Medulla oblongata (tissue), 1 donor: ENCODE measurements around the gene LMCD1.

Experiments
- DNase-seq: peaks from one replicate; pipeline ENCODE4 v3.0.0-alpha.2; 2015; ENCODE audit errors: extremely low spot score

The LMCD1 gene

DNA sequence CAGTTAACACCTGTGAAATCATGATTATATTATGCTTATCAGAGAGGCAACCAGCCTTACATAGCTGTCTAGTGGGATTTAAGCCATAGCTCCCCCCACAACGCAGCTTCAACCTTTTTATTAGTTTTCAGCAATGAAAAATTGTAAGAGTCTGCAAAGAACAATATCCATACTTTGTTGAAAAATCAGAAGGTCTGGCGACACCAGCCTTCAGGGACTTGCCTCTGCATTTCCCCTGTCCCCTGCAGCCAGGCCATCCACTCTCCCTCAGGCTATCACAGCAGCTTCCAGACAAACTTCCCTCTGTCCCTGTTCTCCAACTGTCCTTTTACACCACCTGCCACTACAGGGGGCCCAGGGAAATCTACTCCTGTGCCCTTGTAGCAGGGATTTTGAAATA is 83.0 kb downstream of the LMCD1 start:
- no peak for DNase-seq

DNA sequence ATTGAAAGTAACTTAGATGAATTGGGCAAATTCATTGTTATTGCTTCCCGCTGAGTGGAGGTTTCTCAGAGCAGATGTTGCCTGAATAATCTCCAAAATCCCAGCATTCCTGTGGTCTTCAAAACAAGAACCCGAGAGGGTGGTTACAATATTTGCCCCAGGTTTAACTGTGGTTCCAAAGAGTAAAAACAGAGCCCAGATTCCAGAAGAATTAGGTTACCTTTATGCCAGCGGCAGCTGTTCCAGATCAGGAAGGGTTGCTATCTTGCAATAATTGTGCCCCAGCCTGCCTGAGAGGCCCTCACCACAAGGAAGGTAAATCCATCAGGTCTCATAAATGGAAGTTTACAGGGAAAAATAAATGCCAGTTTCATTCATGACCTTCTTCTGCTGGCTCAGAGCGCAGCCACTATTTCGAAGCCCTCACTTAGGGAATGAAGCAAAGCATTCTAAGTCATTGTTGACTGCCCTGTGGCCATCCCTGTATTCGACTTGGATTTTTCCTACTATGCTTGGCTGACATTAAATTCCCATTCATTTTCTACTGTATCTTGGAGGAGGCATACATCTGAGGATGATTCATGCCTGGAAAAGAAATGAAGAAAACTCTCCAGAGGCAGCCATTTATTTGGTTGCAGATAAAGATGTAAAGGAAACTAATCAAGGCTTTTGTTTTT is 88.4 kb downstream of the LMCD1 start:
- DNase-seq = no peak

DNA sequence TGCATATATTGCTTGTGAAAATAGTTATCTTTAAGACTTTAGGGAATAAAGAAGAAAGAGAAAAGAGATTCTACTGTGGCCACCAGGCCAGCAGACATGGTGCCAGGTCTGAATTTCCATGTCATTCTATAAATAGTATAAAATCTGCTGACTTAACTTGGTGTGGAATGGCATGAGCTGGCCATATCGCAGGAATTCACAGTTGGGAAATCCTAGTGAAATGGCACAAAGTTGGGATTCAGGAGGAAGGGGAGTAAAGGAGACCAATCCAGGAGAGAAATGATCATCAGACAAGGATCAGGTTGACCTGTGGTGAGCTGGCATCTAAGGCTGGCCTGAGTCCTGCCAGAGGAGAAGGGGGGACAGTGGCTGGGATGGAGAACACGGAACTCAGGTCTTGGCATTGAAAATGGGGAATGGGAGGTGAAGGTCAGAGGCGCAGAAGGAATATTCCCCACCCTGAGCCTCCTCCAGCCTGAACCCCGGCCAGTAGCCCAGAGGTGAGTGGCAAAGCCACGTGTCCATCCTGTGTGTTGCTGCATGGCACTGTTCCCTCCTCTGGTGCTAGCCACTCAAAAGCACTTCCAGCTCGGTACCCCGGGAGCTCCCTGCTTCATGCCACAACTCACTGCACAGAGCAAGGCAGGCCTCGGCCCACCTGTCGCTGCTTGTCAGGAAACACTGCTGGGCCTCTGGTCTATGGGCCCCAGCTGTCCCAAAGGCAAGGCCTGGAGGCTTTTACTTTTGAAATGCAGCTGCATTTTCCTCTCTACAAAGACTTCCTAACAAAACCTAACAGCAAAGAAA is 91.6 kb downstream of the LMCD1 start:
- no peak for DNase-seq

DNA sequence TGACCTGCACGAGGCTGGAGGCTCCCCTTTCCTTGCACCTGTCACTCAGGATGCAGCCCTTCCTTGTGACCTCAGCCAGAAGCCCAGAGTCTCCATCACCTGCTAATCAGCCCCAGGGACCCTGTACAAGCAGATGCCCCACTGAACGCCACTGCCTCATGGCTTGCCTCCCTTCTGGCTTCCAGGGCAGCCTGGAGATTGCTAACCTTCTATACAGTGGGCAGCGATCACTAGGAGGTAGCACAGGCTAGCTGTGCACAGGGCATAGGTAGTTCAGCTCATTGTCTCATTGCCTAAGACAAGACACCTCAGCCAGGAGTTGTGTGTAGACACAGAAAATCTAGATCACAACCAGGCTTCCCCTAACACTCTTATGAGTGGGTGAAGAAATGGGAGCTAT is 93.6 kb downstream of the LMCD1 start:
- no peak for DNase-seq

DNA sequence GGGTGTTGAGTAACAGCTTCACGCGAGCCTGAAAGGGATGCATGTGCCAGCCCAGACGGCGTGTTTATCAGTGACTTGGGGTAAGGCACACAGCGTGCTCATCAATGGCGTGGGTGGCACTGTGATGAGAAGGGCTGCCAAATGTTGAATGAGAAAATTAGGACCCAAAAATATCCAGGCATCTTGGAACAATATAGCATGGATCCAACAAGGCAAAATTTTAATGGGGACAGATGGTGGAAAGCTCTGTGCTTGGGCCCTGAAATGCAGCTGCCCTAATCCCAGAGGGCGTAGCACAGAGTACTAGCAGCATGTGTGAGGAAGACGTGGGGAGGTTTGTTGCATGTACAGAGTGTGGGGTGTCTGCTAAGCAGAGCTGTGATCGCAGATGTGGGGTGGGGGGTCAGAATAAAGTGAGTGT is 94.1 kb downstream of the LMCD1 start:
- DNase-seq = no peak

DNA sequence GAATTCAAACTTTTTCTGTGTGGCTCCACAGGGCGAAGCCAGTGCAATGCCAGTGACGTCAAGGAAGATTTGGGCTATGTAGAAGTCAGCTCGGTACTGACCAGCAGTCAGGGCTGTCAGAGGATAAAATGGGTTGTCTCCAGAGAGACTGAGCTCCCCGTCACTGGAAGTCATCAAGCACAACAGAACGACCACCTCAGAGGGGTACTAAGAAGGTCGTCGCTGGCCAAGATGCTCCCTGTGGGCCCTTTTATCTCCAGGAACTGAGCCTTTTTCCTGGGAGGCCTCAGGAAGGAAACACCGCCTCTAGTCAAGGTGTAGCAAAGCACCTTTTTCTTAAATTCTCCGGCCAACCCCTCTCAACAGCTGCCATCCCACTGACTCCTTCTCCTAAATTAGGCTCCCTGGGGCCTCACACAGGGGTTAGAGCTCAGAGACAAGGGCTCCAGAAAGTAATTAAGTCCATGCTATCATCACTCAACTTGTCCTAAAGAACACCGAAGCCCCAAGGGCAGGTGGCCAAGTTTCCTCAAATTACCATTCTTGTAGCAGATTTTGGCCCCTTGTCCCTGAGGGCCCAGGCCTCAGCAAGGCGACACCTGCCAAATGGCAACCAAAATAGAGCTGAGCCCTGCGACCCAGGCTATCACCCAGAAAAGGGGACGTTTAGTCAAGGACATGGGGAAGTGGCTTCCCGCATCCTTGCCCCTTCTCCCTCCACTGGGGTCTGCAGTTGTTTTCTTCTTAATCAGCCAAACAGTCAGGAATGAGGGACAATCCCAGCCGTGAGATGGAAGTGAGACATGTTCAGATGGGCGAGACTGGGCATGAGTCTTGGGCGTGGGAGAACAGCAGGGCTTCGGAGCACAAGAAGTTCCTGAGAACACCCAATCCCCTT is 94.9 kb downstream of the LMCD1 start:
- no peak for DNase-seq

DNA sequence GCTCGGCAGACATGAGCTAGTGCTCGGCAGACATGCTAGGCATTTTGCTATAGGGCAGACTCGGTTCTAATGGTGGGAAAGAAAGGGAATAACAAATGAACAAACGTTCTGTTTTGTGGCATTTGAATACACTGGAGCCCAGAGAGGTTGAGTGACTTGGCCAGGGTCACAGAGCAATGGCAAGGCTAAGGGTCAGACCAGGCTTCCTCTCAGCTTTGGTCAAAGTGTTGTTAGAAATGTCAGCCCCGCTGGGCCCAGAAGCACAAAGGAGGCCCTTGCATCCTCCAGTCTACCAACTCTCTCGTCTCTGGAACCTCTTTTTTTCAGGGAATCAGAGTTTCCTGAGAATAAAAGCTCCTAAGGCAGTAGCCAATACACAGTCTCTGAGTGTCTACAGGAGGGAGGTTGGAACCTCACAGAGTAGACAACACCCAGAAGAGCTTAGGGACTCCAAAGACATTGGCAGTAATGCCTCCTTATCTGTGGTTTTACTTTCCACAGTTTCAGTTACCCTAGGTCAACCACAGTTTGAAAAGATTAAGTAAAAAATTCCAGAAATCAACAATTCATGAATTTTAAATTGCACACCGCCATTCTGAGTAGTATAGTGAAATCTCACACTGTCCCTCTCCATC is 95.7 kb downstream of the LMCD1 start:
- no peak for DNase-seq

DNA sequence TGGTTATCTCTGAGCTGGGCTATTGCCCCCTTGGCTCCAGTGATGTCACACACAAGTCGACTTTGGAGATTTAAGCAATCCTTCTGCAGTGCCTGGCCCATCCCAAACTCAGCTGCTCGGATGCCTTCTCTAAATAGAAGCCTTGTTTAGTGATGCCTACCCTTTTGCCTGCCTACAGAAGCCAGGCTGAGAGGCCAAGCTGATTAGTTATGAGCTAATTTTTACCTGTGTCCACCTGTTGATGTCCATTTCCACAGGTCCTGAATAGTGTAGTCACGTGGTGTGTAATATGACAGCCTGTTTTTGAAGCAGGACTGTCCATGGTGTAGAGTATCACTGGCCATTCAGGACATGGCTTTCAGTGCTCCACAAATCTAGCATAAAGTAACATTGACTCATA is 97.5 kb downstream of the LMCD1 start:
- DNase-seq = no peak

DNA sequence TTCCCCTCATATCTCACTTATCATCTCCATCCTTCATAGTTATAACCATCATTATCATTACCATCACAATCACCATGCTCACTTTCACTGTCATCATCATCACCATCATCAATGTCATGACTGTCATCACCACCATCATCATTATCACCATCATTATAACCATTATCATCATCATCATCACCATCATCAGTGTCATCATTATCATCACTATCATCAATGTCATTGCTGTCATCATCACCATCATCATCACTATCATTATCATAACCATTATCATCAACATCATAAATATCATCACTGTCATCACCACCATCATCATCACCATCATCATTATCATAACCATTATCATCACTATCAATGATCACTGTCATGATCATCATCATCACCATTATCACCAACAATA is 98.8 kb downstream of the LMCD1 start:
- DNase-seq = no peak

DNA sequence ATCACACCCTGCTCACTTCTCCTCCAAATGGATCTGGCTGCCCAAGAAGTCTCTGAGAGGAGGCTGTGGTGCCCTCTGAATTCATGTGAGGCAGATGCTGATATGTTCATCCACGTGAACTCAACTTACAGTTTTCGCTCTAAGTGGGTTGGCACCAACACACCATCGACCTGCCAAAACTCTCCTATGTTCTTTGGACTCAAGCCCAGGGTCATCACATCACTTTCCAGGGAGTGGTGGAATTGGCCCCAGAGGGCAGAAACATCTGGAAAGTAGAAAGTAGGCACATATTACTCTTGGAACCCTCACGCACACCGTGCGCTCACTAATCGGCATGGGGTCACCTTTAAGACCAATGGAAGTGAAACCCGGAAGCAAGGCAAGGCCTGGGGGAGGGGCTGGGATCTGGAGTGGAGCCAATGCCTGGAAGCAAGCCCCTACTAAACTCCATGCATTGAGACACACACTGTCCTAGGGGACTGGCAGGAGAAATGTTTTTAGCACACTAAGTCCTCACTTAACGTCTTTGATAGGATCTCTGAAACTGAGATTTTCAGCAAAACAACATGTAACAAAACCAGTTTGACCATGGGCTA is 101.6 kb downstream of the LMCD1 start:
- no peak for DNase-seq

DNA sequence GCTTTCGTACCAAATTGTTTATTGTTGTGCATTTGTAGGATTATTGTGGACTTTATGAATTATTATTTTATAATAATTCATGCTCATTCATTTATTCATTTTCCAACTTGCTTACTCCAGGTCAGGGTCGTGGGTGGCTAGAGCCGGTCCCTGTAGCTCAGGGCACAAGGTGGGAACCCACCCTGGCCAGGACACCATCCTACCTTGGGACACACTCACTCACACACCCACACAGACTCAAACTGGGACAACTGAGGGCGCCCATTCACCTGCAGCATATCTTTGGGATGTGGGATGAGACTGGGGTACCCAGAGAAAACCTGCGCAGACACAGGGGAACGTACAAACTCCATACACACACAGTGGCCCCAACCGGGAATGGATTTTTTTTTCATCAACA is 102.4 kb downstream of the LMCD1 start:
- no peak for DNase-seq

DNA sequence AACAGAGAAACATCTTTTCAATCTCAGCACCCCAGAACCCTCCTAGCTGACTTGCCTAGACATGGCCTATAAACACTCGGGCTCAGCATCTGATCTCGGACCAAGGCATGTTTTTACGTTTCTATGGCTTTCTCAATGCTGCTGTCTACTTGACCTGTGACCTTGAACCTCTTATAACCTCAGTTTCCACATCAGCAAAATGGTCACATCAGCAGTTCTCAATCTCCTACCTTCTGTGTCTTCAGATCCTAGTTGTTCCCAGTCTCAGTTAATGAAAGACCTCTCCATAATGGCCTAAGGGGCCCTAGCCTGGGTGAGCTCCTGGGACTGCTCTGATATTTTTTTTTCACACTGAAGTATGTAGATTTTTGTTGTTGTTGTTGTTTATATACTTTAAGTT is 103.4 kb downstream of the LMCD1 start:
- DNase-seq = no peak

DNA sequence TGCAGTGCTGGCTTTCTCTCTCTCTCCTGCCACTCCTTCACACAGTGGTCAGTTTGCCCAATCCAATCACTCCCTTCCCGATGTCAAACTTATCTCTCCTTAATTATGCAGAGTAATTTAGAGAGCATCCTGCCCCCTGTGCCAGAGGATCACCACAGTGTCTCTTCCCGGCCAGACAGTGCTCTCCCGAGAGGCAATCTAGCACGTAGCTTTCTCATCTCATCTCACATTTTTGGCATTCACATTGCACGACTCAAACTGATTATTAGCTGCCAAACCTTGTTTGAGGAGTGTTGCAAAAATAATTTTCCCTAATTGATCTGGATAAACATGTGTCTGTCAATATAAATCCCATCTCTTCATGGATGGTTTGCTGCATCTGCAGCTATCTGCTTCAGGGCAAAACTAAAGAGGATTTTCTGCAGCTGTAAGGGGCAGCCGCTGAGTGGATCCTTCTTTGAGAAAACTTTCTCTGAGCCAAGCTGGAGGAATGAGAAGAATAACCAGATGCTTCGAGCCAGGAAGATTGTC is 105.1 kb downstream of the LMCD1 start:
- no peak for DNase-seq

DNA sequence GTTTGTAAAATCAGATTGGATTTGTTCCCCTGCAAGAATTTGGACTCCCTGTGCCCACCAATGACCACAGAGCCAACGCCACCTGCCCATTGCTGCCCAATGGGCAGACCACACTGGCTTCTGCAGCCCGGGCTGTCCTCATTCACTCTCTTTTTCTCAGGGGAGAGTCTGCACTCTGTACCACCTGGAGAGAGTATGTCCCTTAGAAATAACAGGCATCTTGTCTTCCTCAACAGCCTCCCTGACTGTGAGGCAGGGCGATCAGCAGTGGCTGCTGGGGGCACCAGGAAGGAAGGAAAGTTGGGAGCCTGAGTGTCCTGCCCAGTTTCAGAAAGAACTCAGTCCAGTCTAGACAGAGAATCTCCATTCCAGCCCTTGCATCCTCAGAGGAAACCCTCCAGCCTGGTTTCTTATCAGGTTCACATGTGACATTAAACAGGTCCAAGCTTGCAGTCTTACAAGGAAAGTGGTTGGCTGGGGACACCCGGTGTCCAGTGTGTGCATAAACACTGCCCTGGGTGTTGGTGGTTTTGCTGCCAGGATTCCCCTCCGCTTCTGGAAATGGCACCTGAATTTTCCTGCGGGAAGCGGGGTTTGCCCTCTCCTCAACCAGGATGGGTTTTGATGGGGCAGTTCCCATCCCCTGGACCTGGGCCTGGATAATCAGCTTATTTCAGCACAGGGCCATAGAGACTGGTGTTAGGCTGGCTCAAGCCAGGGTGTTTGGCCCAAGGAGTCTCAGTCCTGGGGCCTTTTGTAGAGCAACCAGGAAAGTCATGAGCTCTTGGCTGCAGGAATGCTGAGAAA is 105.8 kb downstream of the LMCD1 start:
- peak; percentile 84 for DNase-seq

DNA sequence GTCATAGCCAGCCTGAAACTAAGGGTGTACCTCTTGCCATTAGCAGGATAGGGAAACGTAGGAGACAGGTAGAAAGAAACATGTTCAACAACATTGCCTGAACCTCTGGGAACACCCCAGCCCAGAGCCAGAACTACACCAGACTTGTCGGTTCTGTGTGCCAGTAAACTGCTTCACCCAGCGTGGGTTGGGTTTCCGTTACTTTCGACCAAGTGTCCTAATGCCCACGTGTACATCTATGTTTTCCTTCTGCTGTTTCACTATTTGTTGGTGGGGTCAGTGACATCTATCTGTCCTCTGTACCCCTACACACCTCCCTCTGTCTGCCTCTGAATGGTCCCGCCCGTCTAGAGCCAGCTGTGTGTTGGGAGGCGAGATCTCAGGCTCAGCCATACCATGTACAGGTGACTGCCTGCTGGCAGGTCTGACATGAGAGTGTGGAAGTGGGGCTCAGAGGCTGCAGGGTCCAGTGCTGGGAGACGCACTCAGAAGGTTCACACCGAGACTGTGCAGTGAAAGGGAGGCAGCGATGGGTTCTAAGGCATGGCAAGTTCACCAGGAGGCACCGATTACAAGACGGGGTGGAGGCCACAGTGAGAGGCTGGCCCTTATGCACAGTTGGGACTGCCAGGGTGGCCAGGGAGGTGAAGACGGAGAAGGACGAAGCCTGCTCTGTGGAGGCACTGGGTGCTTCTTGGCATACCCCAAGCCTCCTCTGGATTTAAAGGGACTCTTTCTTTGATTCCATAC is 106.6 kb downstream of the LMCD1 start:
- no peak for DNase-seq

DNA sequence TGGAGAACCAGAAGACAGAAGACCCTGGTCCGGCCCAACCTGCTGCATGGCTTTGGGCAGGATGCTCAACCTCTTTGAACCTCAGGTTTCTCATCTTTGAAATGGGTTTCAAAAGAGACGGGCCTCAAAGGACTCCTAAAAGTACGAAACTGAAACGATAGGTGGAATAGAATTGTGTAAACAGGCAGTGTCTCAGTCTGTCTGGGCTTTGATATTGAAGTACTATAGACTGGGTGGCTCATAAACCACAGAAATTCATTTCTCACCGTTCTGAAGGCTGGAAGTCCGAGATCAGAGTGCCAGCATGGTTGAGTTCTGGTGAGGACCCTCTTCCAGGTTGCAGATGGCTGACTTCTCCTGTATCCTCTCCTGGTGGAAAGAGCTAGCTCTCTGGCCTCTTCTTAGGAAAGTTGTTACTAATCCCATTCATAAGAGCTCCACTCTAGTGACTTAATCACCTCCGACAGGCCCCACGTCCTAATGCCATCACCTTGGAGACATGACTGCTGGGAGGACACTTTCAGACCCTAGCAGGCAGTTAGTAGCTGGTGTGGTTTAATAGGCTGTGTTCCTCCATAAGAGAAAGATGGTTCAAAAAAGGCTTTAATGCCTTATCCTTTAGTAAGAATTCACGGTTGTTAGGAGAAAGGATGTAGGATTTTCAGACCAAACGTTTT is 107.3 kb downstream of the LMCD1 start:
- no peak for DNase-seq

DNA sequence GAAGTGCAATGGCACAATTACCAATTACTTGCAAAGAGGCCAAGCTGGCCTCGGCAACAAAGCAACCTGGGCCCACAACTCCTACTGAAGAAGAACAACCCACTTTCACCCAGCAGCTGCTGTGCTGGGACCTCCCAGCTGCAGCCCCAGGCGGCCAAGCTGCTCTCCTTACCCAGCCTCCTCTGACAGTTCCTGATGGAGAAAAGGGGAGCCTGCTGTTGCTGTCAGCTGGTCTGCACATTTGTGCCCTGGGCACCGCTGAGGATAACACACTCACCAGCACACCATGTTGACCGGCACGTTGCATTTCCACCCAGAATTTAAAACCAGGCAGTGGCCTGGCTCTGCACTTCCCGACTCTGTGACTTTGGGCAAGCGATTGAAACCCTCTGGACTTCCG is 109.3 kb downstream of the LMCD1 start:
- no peak for DNase-seq

DNA sequence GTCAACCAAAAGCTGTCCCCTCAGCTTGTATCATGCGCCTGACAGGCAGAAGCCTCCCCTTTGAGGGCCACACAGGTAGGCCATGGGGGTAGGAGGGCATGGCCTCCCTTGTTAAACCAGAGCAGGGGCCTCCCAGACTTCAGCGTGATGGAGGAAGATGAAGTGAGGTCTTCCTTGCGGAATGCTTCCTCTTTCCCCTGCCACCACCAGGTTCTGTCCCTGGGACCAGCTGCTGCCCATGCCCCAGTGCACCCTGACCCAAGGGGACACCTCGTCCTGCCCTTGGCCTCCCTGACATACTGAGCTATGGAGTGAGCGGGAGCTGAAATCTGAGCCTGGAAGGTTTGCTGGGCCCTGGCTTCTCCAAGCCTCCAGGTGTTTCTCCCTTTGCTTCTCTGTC is 116.3 kb downstream of the LMCD1 start:
- no peak for DNase-seq

DNA sequence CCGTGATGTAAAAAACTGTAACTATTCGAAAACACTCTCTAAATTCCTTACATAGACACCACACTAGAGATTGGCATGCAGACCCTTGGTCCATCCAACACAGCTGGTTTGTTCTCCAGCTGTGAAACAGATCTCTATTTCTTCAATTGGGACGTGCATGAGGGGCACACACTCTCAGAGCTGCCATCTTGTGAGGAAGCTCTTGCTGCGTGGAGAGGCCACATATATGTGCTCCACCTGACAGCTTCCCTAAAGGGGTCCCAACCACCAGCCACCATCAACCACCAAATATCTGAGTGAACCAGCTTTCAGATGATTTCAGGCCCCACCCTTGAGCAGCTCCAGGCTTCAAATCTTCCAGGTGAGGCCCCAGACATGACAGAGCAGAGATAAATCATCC is 117.3 kb downstream of the LMCD1 start:
- no peak for DNase-seq
